HepG2 (cell line): ENCODE results near the gene COX7B. TPM values are rescaled to one million over a fixed set of nuclear protein-coding genes. Genes with fewer than 3 reads are reported as not detected.

Experiments used
- CHD2 ChIP-seq: IDR thresholded peaks from 2 replicates; pipeline ENCODE4 v1.6.1; 2011; ENCODE audit warnings: low read depth, low read length, improper control_type of control experiment
- HOXA3 ChIP-seq: sonication (generic); formaldehyde crosslinking; IDR thresholded peaks from 2 replicates; pipeline ENCODE4 v1.5.0; 2020; ENCODE audit warnings: missing genetic modification reagents
- KMT2A ChIP-seq: sonication (generic); formaldehyde crosslinking; IDR thresholded peaks from 2 replicates; pipeline ENCODE4 v1.4.0; 2020; ENCODE audit warnings: missing genetic modification reagents
- RXRB ChIP-seq: IDR thresholded peaks from 2 replicates; pipeline ENCODE4 v1.6.1; 2016; ENCODE audit warnings: borderline replicate concordance, missing genetic modification reagents, missing compliant biosample characterization
- STAG1 ChIP-seq: sonication (generic); formaldehyde crosslinking; IDR thresholded peaks from 2 replicates; pipeline ENCODE4 v1.4.0; 2020; ENCODE audit warnings: missing genetic modification reagents
- SUZ12 ChIP-seq: fragments of 150-350 bp; IDR thresholded peaks from 2 replicates; pipeline ENCODE4 v1.6.1; 2014; ENCODE audit warnings: low read depth, low read length
- ZIK1 ChIP-seq: sonication (generic); formaldehyde crosslinking; IDR thresholded peaks from 2 replicates; pipeline ENCODE4 v1.5.0; 2020; ENCODE audit warnings: mild to moderate bottlenecking, low read depth, missing genetic modification reagents, borderline replicate concordance
- ZNF143 ChIP-seq: sonication (generic); formaldehyde crosslinking; IDR thresholded peaks from 2 replicates; pipeline ENCODE4 v1.4.0; 2020; ENCODE audit warnings: missing genetic modification reagents
- ZNF235 ChIP-seq: sonication (generic); formaldehyde crosslinking; IDR thresholded peaks from 2 replicates; pipeline ENCODE4 v1.8.1; 2023; ENCODE audit warnings: mild to moderate bottlenecking, missing genetic modification reagents, borderline replicate concordance
- ZNF737 ChIP-seq: sonication (generic); formaldehyde crosslinking; IDR thresholded peaks from 2 replicates; pipeline ENCODE4 v1.5.0; 2020; ENCODE audit warnings: missing genetic modification reagents, mild to moderate bottlenecking, borderline replicate concordance
- ZNF790 ChIP-seq: sonication (generic); formaldehyde crosslinking; IDR thresholded peaks from 2 replicates; pipeline ENCODE4 v1.8.0; 2022; ENCODE audit warnings: missing genetic modification reagents, mild to moderate bottlenecking, borderline replicate concordance
- polyA plus RNA-seq, 8 experiments: library from polyadenylated mRNA; depleted of rRNA in 3 of 8; stranded (reverse) in 7 of 8; unstranded in 1 of 8; fragments of >200 nt; fragmentation: Illumina TruSeq in 4 of 8; extraction: Trizol in 4 of 8; gene quantifications; 2 replicates each; pipeline versions ENCODE4 v1.2.1 to v1.2.3, GENCODE V29; 2011 to 2016; ENCODE audit warnings: low read depth in 4 of 8, missing spikeins in 1 of 8, mixed read lengths in 1 of 8; ENCODE audit not compliant: insufficient read depth in 1 of 8
- total RNA-seq, 5 experiments: library from RNA; depleted of rRNA; stranded (reverse); fragments of >200 nt; fragmentation: Illumina TruSeq; extraction: Trizol; gene quantifications; 2 replicates each; pipeline ENCODE4 v1.2.3, GENCODE V29; 2016; ENCODE audit warnings: low read depth in 1 of 5
- TF ChIP-seq, protein P1 (sequence below): IDR thresholded peaks from 2 replicates; pipeline ENCODE4 v1.6.1; 2016; ENCODE audit warnings: missing compliant biosample characterization, missing genetic modification reagents, borderline replicate concordance
- TF ChIP-seq, protein P2 (sequence below): sonication (generic); formaldehyde crosslinking; conservative IDR thresholded peaks from 2 replicates; pipeline ENCODE4 v1.4.0; 2020; ENCODE audit warnings: missing genetic modification reagents

The COX7B gene
- total and polyA plus RNA-seq, 2 of the 13 experiments (the other 11 are each of a cell fraction or from before 2014, with no cell fraction given) = 375 to 635 TPM

- TF ChIP-seq ZNF790 (no peak), KMT2A (no peak; the same call in 1 of the 2 replicates), RXRB (CRISPR knock-in tag) (peak; percentile 27; the same call in 1 of the 2 replicates), ZNF737 (CRISPR knock-in tag) (no peak), ZIK1 (CRISPR knock-in tag) (no peak), HOXA3 (CRISPR knock-in tag) (peak; percentile 60; the same call in 1 of the 2 replicates), CHD2 (peak; percentile 96), ZNF235 (CRISPR knock-in tag) (no peak), STAG1 (CRISPR knock-in tag) (peak; percentile 35; the same call in 1 of the 2 replicates), SUZ12 (peak; percentile 35; the same call in 1 of the 2 replicates), ZNF143 (CRISPR knock-in tag) (peak; percentile 88)
- TF ChIP-seq, protein P1, sequence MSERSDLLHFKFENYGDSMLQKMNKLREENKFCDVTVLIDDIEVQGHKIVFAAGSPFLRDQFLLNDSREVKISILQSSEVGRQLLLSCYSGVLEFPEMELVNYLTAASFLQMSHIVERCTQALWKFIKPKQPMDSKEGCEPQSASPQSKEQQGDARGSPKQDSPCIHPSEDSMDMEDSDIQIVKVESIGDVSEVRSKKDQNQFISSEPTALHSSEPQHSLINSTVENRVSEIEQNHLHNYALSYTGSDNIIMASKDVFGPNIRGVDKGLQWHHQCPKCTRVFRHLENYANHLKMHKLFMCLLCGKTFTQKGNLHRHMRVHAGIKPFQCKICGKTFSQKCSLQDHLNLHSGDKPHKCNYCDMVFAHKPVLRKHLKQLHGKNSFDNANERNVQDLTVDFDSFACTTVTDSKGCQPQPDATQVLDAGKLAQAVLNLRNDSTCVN (CRISPR knock-in tag) = no peak
- TF ChIP-seq, protein P2, sequence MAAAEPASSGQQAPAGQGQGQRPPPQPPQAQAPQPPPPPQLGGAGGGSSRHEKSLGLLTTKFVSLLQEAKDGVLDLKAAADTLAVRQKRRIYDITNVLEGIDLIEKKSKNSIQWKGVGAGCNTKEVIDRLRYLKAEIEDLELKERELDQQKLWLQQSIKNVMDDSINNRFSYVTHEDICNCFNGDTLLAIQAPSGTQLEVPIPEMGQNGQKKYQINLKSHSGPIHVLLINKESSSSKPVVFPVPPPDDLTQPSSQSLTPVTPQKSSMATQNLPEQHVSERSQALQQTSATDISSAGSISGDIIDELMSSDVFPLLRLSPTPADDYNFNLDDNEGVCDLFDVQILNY (CRISPR knock-in tag) = no peak
Measured at GRCh38 chrX:77899081-77899828, at the start of gene COX7B (continued).
